Measurements from ENCODE around the gene GPR101. TPM values are rescaled to one million over a fixed set of nuclear protein-coding genes. Genes with fewer than 3 reads are reported as not detected.

Gene GPR101, protein sequence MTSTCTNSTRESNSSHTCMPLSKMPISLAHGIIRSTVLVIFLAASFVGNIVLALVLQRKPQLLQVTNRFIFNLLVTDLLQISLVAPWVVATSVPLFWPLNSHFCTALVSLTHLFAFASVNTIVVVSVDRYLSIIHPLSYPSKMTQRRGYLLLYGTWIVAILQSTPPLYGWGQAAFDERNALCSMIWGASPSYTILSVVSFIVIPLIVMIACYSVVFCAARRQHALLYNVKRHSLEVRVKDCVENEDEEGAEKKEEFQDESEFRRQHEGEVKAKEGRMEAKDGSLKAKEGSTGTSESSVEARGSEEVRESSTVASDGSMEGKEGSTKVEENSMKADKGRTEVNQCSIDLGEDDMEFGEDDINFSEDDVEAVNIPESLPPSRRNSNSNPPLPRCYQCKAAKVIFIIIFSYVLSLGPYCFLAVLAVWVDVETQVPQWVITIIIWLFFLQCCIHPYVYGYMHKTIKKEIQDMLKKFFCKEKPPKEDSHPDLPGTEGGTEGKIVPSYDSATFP
- 2.1 TPM for total RNA-seq

DNA sequence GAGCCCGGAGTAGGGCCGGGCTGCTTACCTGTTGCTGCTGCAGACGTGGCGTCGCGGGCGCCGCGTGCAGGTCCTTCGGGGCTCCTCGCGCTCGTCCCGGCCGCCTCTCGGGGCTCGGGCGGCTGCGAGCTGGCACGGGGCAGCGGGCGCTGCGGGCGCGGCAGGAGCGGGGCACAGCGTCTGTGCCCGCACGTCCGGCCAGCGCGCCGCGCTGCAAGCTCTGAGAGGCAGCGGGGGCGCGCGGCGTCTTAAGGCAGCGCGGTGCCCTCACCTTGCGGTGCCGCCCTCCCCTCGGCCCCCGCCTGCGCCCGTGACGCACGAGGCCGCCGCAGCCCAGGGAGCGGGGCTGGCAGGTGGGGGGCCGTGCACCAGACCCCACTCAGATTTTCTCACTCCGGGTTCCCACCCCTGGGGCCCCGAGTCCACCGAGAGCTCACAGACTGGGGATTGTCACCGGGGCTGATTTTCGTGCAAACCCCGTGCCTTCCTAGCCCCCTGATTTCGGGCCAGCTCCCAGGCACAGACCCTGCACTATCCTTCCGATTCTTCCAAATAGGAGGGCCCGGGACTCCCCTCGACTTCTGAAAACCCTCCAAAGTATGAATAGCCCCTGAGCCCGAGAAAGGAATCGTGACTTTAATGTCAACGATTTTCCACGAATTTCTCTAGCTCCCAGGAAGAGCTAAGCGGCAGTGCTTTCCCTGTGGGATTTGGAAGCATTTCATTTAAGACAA, at the start of gene GPR101:
Gene GPR101 (minus strand): TSS at position 222 of the 734 bp plus-strand sequence. CDS start 2,321 bp downstream, outside the sequence.

Other genes with a start within 250 kb of the GPR101 start
- 227 TPM for gene RBMX, start 153.3 kb downstream of the GPR101 start, total RNA-seq

Measured in diencephalon (tissue), 1 donor.